OCI-LY3 (cell line): ENCODE results near the gene CAMTA1.

Experiments used
- H2AFZ ChIP-seq: fragments of 200-600, 300-600 bp; shearing (Covaris generic); 2 replicates; pipeline ENCODE4 v1.6.0; 2014; ENCODE audit warnings: antibody characterized with exemption, low read depth, low read length
- H3K27ac ChIP-seq: fragments of 200-600, 300-600 bp; sonication (generic); 2 replicates; pipeline ENCODE4 v1.5.1; 2014; ENCODE audit warnings: mild to moderate bottlenecking, low read length, moderate library complexity, mixed read lengths
- H3K27me3 ChIP-seq: fragments of 200-600, 300-600 bp; sonication (generic); 2 replicates; pipeline ENCODE4 v1.6.1; 2014; ENCODE audit warnings: low read depth, low read length, mixed read lengths
- H3K36me3 ChIP-seq: fragments of 200-600, 300-600 bp; sonication (generic); replicated peaks from 2 replicates; pipeline ENCODE3; 2014; ENCODE audit warnings: low read depth, low read length, mixed read lengths
- H3K4me1 ChIP-seq: fragments of 300-600, 200-600 bp; sonication (generic); 2 replicates; pipeline ENCODE4 v1.6.1; 2014; ENCODE audit warnings: low read length, mixed read lengths
- H3K4me2 ChIP-seq: fragments of 200-600, 300-600 bp; sonication (generic); 2 replicates; pipeline ENCODE4 v1.6.1; 2014; ENCODE audit warnings: low read length, mixed read lengths
- H3K4me3 ChIP-seq: fragments of 300-600, 200-600 bp; sonication (generic); 2 replicates; pipeline ENCODE4 v1.5.1; 2014; ENCODE audit warnings: antibody characterized with exemption, mild to moderate bottlenecking, low read length, moderate library complexity
- H3K79me2 ChIP-seq: fragments of 300-600, 200-600 bp; shearing (Covaris generic); 2 replicates; pipeline ENCODE4 v1.6.1; 2014; ENCODE audit warnings: mild to moderate bottlenecking, low read length, mixed read lengths
- H3K9ac ChIP-seq: fragments of 300-600, 200-600 bp; shearing (Covaris generic); 2 replicates; pipeline ENCODE4 v1.6.0; 2014; ENCODE audit warnings: mild to moderate bottlenecking, low read length, moderate library complexity
- H3K9me3 ChIP-seq: fragments of 200-600, 300-600 bp; shearing (Covaris generic); 2 replicates; pipeline ENCODE4 v1.6.1; 2014; ENCODE audit warnings: low read length, mixed read lengths; ENCODE audit not compliant: insufficient read depth
- H4K20me1 ChIP-seq: fragments of 200-600, 300-600 bp; sonication (generic); 2 replicates; pipeline ENCODE4 v1.6.1; 2016; ENCODE audit warnings: low read length, mixed read lengths; ENCODE audit not compliant: insufficient read depth
- EZH2phosphoT487 ChIP-seq: fragments of 200-600 bp; shearing (Covaris generic); IDR thresholded peaks from 2 replicates; pipeline ENCODE4 v1.6.1; 2018; ENCODE audit warnings: antibody characterized with exemption, mixed run types, low read depth
- TF ChIP-seq, protein P1 (sequence below): fragments of 200-600, 300-600 bp; sonication (generic); IDR thresholded peaks from 2 replicates; pipeline ENCODE4 v1.5.1; 2014; ENCODE audit warnings: antibody characterized with exemption, low read length, low read depth

Gene CAMTA1

DNA sequence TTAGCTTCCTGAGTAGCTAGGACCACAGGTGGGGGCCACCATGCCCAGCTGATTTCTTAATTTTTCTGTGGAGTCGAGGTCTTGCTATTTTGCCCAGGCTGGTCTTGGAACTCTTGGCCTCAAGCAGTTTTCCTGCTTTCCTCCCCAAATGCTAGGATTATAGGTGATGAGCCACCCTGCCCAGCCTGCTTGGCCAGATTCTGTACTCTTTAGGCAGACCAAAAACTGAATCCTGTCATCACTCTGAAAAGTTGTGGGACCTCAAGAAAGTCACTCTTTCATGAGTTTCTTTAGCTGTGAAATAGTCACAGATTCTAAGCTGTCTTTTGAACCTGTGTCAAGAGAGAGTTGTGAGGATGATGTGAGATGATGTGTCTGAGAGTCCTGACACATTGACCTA, 105.4 kb downstream of the CAMTA1 start:
- Histone ChIP-seq H3K9me3 (no peaks in the 10 kb centered on the region), H3K4me3 (no peak overlapping the region), H3K9ac (no peak overlapping the region), H3K79me2 (no peaks in the 10 kb centered on the region), H3K4me2 (no peak overlapping the region), H3K4me1 (peaks cover 29% of the 10 kb centered on the region), H2AFZ (no peak overlapping the region), H3K36me3 (no peaks in the 10 kb centered on the region), H3K27me3 (no peaks in the 10 kb centered on the region), H4K20me1 (0 out of 2 replicates have a peak, but pooled peaks cover 6% of the 10 kb centered on the region), H3K27ac (no peak overlapping the region)
- no peak for TF ChIP-seq EZH2phosphoT487
- TF ChIP-seq, protein P1, sequence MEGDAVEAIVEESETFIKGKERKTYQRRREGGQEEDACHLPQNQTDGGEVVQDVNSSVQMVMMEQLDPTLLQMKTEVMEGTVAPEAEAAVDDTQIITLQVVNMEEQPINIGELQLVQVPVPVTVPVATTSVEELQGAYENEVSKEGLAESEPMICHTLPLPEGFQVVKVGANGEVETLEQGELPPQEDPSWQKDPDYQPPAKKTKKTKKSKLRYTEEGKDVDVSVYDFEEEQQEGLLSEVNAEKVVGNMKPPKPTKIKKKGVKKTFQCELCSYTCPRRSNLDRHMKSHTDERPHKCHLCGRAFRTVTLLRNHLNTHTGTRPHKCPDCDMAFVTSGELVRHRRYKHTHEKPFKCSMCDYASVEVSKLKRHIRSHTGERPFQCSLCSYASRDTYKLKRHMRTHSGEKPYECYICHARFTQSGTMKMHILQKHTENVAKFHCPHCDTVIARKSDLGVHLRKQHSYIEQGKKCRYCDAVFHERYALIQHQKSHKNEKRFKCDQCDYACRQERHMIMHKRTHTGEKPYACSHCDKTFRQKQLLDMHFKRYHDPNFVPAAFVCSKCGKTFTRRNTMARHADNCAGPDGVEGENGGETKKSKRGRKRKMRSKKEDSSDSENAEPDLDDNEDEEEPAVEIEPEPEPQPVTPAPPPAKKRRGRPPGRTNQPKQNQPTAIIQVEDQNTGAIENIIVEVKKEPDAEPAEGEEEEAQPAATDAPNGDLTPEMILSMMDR, result no peak

DNA sequence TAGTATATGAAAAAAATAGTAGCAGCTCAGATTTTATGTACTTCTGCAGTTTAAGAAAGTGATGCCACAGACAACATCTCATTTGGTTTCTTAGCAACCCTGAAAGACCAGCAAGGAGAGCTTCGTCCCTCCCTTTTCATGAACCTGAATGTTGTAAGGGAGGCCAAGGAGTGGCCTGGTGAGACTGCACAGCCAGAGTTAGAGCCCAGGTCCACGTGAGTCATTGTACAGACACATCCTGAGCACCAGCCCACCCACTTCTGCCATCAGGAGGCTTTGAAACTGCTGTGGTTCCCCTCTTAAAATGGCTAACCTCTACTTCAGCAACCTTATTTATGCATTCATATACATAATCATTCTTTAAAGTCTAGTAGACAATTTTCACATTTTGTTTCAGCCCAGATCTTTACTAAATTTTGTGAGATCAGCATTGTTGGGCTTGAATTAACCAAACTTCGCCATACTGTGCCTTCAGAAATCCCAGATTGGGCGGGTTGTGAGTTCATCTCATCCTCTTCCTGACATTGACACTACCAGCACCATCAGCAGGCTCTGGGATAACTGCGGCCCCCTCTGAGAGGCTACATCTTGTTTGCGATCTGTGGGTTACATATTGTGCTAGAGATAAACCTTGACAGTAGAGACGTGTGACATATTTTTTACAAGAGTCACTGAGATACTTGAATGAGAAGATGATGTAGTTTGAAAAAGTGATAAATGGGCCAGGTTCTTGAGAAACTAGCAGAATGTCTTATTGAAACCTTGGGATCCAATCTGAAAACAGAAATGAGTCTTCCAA, 106.7 kb downstream of the CAMTA1 start:
- Histone ChIP-seq H3K4me1 (peaks cover 29% of the 10 kb centered on the region), H2AFZ (no peak overlapping the region), H3K27me3 (no peaks in the 10 kb centered on the region), H4K20me1 (0 out of 2 replicates have a peak, but pooled peaks cover 6% of the 10 kb centered on the region), H3K4me2 (no peak overlapping the region), H3K9ac (no peak overlapping the region), H3K79me2 (no peaks in the 10 kb centered on the region), H3K27ac (no peak overlapping the region), H3K36me3 (no peaks in the 10 kb centered on the region), H3K9me3 (no peaks in the 10 kb centered on the region), H3K4me3 (no peak overlapping the region)
- no peak for TF ChIP-seq EZH2phosphoT487
- TF ChIP-seq, protein P1, result no peak

DNA sequence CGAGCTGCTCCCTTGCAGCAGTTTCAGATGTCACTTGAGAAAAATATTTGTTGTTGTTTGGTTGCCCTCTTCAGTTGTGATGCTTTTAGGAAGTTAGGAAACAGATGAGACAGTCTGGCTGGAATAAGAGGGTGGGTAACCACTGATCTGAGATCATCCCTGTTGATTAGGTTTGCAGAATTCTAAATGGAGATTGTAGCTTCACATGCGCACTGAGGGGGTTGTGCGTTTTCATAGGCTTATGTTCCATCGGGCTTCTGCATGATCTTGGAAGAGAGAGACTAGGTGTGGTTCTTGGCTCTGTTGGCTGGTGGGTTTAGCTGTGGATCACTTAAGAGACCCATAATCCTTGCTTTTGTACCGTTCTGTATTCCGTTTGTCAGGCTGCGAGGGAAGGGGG, 108.1 kb downstream of the CAMTA1 start:
- peaks cover 25% of the 10 kb centered on the region for H3K4me1 ChIP-seq
- H3K9ac ChIP-seq, result no peak overlapping the region
- TF ChIP-seq EZH2phosphoT487, result no peak
- TF ChIP-seq, protein P1, result no peak

DNA sequence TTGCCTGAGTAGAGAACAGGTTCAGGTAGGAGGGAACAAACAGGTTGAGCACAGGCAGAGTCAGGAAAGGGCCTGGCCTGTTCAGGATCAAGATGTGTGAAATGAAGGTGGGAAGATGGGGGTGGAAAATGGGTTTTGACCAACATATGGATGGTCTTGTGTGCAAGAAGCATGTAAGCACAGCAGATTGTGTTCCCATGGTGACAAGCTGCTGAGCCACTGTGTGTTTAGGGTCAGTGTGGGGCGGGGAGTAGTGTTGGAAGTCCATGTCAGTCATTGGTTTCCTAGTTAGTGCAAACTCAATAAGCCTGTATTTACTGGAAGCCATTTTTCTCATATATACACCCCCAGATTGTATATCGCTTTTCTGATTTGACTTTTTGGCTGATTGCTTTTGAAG, 111.9 kb downstream of the CAMTA1 start:
- Histone ChIP-seq H3K9ac (no peak overlapping the region), H3K79me2 (no peaks in the 10 kb centered on the region), H3K36me3 (no peaks in the 10 kb centered on the region), H2AFZ (no peak overlapping the region), H4K20me1 (no peaks in the 10 kb centered on the region), H3K27ac (no peak overlapping the region), H3K9me3 (no peaks in the 10 kb centered on the region), H3K27me3 (no peaks in the 10 kb centered on the region), H3K4me3 (no peak overlapping the region), H3K4me1 (peaks cover 10% of the 10 kb centered on the region), H3K4me2 (no peak overlapping the region)
- TF ChIP-seq EZH2phosphoT487, result no peak
- TF ChIP-seq, protein P1, result no peak

More for the DNA sequence above, 108.1 kb downstream of the CAMTA1 start:
- Histone ChIP-seq H3K9me3 (no peaks in the 10 kb centered on the region), H3K27ac (no peak overlapping the region), H3K4me3 (no peak overlapping the region), H3K79me2 (no peaks in the 10 kb centered on the region), H4K20me1 (0 out of 2 replicates have a peak, but pooled peaks cover 6% of the 10 kb centered on the region), H2AFZ (no peak overlapping the region), H3K27me3 (no peaks in the 10 kb centered on the region), H3K4me2 (no peak overlapping the region), H3K36me3 (no peaks in the 10 kb centered on the region)
